MV-4-11 (cell line): ENCODE measurements around the gene NPC1.
"Not testable (repeated sequence)": the region's sequence is repeated elsewhere in the genome, so short reads cannot be mapped to it uniquely, and the experiment has no call there.

Experiments
- DNase-seq: peaks from one replicate; lab custom pipeline; 2025; lab: John Stamatoyannopoulos, UW

NPC1 gene

DNA sequence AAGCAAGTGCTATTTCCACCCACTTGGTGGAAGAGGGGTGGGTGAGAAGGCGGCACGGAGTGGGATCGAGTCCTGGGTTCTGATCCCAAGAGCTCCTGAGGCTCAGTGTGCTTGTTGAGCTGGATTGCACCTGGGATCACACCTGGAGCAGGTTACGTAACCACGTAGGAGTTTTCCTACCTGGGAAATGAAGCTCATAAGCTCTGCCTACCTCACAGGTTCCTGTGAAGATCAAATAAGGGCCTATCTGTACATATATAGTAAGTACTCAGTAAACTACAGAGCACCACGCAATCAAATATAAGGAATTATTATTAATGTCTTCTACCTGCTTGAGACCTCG is 11.0 kb downstream of the NPC1 start:
- no peak for DNase-seq

DNA sequence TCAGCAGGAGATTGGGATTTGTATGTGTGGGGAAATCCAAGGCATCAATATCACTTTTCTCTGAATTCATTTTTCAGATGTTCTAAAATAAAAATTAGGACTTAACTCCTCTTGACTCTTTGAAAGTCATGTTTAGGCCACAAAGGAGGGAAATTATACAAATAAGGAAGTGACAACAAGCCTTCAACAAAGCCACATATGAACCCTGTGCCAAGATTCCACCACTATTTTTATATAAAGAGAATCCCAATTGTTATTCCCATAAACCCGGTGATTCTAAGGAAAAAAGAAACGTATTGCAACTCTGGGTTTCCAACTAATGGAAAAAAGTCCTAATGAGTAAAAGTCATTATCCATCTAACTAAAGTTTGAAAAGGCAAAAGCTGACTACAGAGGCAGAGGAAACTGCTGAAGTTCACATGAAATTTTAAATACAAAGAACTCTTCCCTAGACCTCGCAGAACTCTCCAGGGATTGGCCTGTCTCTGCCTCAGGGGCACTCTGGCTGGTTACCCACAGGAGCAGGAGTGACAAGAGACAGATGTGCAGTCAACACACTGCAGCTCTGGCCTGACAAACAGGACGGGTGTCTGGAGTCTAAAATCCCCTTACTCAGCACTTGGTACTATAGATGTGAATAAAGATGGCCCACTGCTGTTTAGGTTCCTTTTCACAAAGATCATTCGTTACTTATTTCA is 11.5 kb downstream of the NPC1 start:
- DNase-seq, result peak; percentile 16

DNA sequence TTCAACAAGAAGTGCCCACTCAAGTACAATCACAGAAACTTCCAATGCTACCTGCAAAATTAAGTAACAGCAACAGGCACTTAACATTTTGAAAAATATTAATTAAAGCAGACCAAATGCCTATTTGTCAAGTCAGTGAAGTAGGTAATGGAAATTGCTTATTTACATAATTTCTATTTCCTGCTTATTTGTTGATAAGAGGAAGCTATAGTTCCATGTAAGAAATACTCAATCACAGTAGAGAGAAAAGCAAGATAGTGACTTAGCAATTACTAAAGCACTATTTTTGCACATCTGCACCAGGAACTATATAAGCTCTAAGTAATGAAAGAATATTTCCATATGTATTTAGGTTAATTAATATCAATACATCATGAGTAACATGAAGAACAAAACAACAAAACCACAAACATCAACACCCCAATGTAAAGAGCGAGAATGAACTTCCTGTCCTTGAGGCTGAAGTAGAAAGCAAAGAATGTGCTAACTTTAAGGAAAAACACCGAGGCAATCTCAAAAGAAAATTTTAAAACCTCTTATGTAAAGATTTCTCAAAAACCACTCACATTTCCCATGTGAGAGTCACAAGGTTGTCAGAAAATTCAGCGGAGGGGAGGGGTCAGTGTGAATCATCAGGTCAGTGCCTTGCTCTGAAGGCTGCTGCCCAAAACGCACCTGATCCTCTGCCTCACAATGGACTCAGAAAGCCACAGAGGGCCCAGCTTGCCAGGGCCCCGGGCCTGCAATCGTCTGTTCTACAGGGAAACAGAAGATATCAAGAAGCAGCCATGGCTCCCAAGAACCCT is 12.5 kb downstream of the NPC1 start:
- DNase-seq, result no peak

DNA sequence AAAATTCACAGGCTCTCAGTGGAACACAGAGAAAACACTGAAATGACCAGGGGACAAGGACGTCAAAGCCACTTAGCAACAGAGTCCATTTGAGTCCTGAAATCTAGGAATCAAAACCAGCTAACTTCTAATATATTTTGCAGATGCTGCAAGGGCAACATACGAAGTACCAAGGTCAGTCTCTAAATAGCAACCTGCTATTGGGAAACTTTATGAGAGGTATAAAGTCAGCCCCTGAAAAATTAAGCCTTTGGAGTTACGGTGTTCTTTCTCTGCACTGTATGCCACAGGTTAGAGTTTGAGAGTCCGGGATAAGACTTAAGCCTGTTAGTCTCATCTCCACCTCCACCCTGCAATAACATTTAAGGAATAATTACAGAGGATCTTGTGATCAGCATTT is 13.3 kb downstream of the NPC1 start:
- DNase-seq, result no peak

DNA sequence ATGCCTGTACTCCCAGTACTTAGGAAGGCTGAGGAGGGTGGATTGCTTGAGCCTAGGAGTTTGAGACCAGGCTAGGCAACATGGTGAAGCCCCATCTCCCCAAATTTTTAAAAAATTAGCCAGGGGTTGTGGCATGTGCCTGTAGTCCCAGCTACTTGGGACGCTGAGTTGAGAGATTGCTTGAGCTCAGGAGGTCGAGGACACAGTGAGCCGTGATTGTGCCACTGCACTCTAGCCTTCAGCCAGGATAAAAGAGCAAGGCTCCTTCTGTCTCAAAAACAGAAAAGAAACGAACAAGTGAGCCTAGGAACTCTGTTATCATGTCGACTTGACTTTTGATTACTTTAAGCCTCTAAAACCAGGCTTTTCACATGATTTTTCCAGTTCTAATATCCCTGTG is 13.7 kb downstream of the NPC1 start:
- DNase-seq, result no peak

DNA sequence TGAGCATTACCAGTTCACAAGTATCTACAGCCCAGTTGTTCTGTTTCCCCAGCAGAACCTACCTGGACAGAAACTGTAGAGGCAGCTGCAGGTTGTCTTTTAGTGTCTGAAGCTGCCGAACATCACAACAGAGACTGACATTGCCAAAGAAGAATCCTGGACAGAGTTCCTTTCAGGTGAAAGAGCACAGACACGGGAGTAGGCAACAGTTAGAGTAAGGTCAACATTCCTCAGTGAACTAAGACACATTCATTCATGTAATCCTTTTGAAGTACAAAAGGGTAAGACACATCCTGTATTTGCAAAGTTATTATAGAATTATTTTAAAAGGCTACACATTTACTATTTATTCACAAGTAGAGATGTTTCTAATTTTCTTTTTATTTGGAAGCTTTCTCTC is 14.3 kb downstream of the NPC1 start:
- no peak for DNase-seq

DNA sequence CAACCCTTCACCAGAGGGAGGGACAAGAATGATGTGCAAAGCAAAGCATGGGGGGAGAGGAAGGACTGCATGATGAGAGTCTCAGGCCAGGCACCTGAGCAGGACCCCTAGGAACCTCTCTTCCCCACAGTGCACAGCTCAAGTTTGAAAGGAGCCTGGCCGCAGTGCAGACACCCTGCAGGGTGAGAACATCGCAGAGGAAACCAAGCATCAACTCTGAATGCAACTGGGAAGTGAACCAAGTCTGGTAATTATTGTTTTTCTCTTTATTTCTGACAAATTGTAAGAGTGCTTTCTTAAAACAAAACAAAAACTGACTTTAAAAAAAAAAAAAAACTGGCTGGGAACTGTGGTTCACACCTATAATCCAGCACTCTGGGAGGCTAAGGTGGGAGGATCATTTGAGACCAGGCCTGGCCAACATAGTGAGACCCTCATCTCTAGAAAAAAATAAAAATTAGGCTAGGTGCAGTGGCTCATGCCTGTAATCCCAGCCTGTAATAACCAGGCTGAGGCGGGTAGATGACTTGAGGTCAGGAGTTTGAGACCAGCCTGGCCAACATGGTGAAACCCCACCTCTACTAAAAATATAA is 15.3 kb downstream of the NPC1 start:
- DNase-seq, result no peak

DNA sequence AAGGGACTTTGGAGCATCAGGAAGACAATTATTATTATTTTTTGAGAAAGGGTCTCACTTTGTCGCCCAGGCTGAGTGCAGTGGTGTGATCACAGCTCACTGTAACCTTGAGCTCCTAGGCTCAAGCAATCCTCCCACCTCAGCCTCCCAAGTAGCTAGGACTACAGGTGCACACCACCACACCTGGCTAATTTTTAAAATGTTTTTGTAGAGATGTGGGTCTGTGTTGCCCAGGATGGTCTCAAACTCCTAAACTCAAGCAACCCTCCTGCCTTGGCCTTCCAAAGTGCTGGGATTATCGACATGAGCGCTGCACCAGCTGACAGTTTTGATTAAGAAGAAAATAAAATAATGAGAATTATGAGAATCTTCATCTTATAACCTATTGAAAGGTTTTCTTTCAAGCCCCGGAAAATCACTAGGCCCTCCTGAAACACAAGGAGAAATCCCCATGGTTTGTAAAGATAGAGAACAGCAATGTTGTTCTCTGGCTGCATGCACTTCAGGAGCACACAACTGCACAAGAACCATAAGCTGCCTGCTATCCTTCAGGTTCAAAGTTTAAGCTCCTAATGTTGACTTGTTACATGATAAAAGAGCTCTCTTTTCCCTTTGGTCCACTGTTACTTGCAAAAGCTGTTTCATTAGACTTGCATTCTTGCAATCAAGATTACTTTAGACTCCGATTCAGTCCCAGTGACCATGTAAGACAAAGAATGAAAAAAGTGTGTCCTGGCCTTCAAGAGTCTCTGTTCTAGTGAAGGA is 16.8 kb downstream of the NPC1 start:
- DNase-seq, result no peak

DNA sequence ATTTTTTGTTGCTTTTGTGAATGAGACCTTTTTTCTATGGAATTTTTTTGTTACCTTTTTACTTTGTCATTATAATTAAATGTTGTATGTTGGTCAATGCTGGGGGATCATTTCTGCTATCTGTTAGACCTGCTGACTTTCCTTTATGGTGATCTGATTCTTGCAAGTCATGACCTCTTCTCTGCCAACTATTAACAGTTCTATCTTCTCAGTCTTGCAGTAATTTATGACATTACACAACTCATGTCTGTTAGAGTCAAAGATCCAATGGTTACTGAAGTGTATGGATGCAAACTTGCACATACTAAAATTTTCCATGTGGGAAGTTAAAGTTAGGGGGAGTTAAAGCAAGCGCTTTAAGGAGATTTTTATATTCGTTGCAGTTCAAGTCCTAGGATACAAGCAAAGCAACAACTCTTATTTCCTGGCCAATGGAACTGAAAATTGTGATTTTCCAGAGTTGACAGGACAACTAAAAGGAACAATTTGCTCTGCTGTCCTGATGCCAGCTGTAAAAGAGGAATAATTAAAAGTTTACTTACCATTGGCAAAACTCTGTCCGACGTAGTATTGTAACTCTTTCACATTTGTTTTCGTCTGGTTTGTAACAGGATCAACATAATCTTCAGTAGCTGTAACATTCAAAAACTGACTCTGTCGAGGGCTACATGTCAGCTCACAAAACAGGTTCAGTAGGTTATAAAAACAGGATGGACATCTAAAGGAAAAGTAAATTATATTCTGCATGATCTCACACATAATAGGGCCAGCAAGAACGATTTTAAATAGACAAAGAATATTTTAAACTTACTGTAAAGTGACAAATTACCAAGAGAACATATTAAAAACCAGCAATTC is 17.8 kb downstream of the NPC1 start:
- DNase-seq, result no peak

DNA sequence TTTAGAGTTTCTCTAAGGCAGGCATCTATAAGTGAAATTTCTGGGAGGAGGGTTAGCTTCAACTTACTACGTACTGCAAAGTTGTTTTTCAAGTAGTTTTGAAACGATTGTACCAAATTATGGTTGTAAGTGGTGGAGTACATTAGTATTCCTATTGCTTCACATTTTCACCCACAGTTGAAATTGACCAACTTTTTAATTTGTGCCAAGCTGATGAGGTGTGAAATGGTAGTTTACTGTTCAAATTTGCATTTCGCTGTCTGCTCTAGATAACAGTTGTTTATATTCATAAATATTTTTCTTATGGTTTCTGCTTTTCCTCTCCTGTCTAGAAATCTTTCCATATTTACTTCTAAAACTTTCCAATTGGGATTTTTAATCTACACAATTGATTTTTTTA is 18.6 kb downstream of the NPC1 start:
- DNase-seq, result no peak

DNA sequence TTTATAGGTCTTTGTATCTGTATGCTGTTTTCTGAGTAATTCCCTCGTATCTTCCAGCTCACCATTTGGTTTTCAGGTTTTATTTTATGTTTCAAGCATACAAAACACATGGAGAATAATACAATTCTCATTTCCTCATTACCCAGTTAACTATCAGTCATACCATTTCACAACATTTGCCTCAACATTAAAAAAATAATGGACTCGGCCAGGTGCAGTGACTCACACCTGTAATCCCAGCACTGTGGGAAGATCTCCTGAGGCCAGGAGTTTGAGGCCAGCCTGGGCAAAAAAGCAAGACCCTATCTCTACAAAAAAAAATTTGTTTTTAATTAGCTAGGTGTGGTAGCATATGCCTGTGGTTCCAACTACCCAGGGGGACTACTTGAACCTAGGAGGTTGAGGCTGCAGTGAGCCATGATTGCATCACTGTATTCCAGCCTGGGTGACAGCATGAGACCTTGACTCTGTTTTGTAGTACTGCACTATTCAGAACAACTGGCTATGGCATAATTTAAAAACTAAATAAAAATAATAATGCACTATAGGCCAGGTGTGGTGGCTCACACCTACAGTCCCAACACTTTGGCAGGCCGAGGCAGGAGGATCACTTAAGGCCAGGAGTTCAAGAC is 20.3 kb downstream of the NPC1 start:
- no peak for DNase-seq

DNA sequence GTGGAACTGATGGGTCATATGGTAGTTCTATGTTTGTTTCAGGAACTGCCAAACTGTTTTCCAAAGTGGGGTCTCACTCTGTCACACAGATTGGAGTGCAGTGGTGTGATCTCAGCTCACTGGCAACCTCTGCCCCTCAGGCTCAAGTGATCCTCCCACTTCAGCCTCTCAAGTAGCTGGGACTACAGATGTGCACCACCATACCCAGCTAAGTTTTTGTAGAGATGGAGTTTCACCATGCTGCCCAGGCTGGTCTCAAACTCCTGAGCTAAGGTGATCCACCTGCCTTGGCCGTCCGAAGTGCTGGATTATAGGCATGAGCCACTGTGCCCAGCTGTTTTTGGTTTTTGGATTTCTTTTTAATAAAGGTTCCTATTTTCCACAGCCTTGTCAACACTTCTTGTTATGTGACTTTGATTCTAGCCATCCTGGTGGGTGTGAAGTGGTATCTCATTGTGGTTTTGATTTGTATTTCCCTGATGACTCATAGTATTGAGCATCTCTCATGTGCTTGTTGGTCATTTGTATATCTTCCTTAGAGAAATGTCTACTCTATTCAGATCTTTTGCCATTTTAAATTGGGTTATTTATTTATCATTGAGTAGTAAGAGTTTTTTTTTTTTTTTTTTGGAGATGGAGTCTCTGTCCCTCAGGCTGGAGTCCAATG is 22.8 kb downstream of the NPC1 start:
- no peak for DNase-seq

DNA sequence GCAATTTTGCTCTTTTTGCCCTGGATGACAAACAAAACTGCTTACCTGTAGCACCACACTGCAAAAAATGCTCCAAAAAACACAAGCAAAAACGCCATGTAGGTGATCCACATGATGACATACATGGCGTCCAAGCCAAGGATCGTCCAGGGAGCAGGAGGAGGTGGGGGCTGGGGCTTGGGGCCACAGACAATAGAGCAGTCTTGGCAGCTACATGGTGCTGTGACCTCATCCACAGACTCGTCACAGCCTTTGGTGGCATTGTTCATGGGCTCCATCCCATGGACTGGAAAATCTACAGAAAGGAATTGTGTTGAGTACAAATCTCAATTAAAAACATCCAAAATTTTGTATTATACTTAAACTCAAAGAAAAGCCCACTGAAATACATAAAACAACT is 26.1 kb downstream of the NPC1 start:
- DNase-seq, result no peak

DNA sequence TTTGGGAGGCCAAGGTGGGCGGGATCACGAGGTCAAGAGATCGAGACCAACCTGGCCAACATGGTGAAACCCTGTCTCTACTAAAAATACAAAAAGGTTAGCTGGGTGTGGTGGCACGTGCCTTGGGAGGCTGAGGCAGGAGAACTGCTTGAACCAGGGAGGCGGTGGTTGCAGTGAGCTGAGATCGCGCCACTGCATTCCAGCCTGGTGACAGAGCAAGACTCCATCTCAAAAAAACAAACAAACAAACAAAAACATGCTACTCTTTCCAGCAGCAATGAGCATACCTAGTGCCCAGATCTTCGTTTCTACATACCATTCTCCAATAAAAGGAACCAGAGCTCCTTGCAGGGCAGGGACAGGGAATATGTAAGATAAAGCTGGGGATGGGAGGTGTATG is 28.8 kb downstream of the NPC1 start:
- DNase-seq, result not testable (repeated sequence)

DNA sequence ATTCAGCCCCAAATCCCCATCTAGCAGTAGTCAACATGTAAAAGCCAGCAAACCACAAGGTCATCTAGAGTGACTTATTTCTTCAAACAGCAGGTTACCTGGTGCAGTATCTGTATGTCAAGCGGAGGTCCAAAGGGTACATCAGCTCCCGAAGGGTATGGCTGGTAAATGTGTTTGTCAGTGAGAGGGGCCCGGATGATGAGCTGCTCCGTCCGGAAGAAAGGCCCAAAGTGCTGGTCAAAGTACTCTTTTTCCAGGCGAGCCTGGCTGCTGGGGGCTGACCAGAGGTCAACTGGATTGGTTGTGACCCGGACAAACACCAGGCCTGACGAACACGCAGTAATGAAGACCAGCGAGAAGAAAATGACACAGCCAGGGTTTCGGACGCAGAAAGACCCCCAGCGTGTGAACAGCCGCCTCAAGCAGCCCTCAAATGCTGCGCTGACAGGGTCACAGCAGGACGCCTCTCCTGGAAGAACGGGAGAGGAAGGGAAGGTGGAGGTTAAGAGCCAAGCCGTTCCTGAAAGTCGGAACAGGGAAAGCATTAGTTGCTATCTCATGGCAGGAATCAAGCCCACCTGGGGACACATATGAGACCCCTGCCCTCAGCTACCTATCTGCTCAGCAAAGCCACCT is 30.0 kb downstream of the NPC1 start:
- DNase-seq, result no peak

DNA sequence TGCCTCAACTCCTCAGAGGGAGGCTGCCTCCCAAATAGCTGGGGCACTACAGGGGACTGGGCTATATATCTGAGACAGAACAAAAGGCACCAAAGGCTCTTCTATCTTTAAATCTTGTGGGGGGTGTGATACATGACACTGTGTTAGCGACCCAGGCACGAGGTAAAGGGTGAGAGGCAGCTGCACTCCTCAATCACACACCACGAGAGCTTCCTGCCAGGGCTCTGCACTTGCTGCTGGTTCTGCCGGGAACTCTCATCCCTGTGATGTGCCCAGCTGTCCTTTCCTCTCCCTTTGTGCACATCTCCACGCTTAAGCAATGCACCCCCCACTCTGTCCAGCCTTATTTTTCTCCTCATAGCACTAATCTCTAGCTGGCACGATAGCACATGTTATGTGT is 32.4 kb downstream of the NPC1 start:
- no peak for DNase-seq

DNA sequence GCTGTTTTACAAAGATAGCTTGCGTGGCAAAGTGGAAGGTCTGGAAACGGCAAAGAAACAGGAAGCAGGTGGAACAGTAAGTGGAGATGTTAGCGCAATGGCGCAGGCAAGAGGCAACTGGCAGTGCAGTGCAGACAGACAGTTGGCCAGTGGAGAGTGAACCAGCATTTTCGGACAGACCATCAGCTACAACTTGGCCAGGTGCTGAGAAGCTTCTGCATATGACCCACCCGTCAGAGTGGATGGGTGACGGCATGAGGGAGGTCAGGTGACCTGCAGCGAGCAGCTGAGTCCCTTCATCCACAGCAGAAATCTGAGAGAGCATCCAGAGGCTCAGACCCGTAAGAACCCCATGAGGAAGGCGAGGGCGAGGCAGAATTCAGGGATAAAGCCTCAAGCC is 33.8 kb downstream of the NPC1 start:
- DNase-seq, result no peak

DNA sequence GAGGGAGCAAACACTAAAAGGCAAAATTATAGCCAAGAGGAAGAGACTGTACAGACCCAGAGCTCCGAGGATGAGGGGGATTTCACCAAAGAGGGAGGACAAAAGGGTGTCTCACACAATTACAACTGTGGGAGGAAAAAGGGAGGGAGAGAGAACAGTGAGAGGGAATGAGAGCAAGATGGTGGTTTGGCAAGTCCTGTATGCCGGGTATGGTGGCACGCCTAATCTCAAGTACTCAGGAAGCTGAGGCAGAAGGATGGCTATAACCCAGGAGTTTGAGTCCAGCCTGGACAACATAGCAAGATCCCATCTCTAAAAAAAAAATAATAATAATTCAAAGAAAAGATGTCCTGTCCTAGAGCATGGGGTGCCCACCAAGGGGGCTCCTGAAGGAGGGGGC is 34.3 kb downstream of the NPC1 start:
- DNase-seq, result no peak

DNA sequence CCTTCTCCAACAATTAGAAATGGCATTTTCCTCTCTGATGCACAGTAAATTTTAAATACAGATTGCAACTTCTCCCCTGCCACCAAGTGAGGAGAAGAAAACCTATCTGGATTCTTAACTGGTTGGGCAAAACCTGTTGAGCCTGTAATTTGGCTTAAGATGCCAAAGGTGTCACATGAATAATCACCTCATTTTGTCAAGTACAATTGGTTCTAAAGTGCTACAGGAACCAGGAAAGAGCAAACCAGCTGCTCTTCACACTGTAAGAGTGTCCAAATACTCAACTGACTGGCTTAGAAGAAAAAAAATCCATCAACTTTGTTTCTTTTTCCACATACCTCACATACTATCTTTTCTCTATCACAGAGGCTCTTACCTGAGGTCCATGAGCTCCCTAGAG is 35.4 kb downstream of the NPC1 start:
- DNase-seq, result no peak

DNA sequence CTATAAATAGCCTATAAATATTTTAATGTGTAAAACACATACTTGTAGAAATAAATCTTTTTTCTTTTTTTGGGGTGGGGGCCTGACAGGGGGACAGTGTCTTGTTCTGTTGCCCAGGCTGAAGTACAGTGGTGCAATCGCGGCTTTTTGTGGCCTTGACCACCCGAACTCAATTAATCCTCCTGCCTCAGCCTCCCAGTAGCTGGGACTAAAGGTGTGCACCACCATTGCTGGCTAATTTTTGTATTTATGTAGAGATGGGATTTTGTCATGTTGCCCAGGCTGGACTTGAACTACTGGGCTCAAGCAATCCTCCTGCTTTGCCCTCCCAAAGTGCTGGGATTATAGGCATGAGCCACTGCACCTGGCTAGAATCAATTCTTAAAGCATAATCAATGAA is 37.6 kb downstream of the NPC1 start:
- DNase-seq, result no peak
